CD14-positive monocyte (primary cell): Measurements from ENCODE around the gene RARB. TPM values are rescaled to one million over a fixed set of nuclear protein-coding genes. Genes with fewer than 3 reads are reported as not detected.

ENCODE experiments used
- DNase-seq, 3 donors: peaks; one replicate each; pipeline ENCODE4 v3.0.0-alpha.2; 2011 to 2022
- H2AFZ ChIP-seq: 2 replicates; pipeline ENCODE4 v1.6.0; 2012; ENCODE audit warnings: mild to moderate bottlenecking, low read depth, low read length, inconsistent platforms; ENCODE audit not compliant: insufficient read depth, poor library complexity, severe bottlenecking
- H3K27ac ChIP-seq, 2 donors: 1 replicate in 1 of 2; 2 replicates in 1 of 2; pipeline ENCODE4 v1.5.1; 2012 to 2013; ENCODE audit warnings: low read length in 2 of 2, control low read depth in 1 of 2, inconsistent platforms in 1 of 2, low read depth in 1 of 2, mild to moderate bottlenecking in 1 of 2
- H3K27me3 ChIP-seq, 2 donors: one replicate each; pipeline versions ENCODE4 v1.6.0 to v1.6.1; 2011 to 2013; ENCODE audit warnings: low read length in 2 of 2; ENCODE audit not compliant: control insufficient read depth in 2 of 2, insufficient read depth in 2 of 2
- H3K36me3 ChIP-seq, 2 donors: replicated peaks in 1 of 2; 1 replicate in 1 of 2; 2 replicates in 1 of 2; pipeline versions ENCODE4 v1.5.1 to v1.6.1; 2012 to 2013; ENCODE audit warnings: low read length in 2 of 2, control low read depth in 1 of 2, inconsistent platforms in 1 of 2, mild to moderate bottlenecking in 1 of 2; ENCODE audit not compliant: insufficient read depth in 2 of 2, control insufficient read depth in 1 of 2
- H3K4me1 ChIP-seq, 2 donors: 1 replicate in 1 of 2; 2 replicates in 1 of 2; pipeline versions ENCODE4 v1.5.1 to v1.6.1; 2012 to 2013; ENCODE audit warnings: low read length in 2 of 2, control low read depth in 1 of 2, inconsistent platforms in 1 of 2, mild to moderate bottlenecking in 1 of 2, moderate library complexity in 1 of 2; ENCODE audit not compliant: insufficient read depth in 2 of 2, control insufficient read depth in 1 of 2
- H3K4me2 ChIP-seq: replicated peaks from 2 replicates; pipeline ENCODE3; 2012; ENCODE audit warnings: low read length, moderate library complexity, mild to moderate bottlenecking; ENCODE audit not compliant: poor library complexity, severe bottlenecking; ENCODE audit errors: extremely low read depth
- H3K4me3 ChIP-seq, 3 experiments: fragments of 200-600 bp in 1 of 3; sonication (generic) in 1 of 3; replicated peaks in 1 of 3; 1 replicate in 2 of 3; 2 replicates in 1 of 3; pipeline ENCODE4 v1.5.1; 2011 to 2013; ENCODE audit warnings: low read length in 3 of 3, mild to moderate bottlenecking in 3 of 3, control low read depth in 2 of 3, low read depth in 2 of 3, inconsistent platforms in 1 of 3, moderate library complexity in 1 of 3
- H3K79me2 ChIP-seq: 2 replicates; pipeline ENCODE4 v1.6.0; 2012; ENCODE audit warnings: mild to moderate bottlenecking, control low read depth, inconsistent platforms, low read length, moderate library complexity; ENCODE audit not compliant: insufficient read depth
- H3K9ac ChIP-seq: 2 replicates; pipeline ENCODE4 v1.6.0; 2017; ENCODE audit warnings: low read length, mild to moderate bottlenecking; ENCODE audit not compliant: insufficient read depth, poor library complexity, severe bottlenecking
- H3K9me3 ChIP-seq, 2 donors: replicated peaks in 1 of 2; 1 replicate in 1 of 2; 2 replicates in 1 of 2; pipeline versions ENCODE4 v1.5.1 to v1.6.1; 2012 to 2013; ENCODE audit warnings: low read length in 2 of 2, control low read depth in 1 of 2; ENCODE audit not compliant: control insufficient read depth in 1 of 2, insufficient read depth in 1 of 2
- H4K20me1 ChIP-seq: 2 replicates; pipeline ENCODE4 v1.6.0; 2012; ENCODE audit warnings: mild to moderate bottlenecking, low read length, control low read depth, moderate library complexity; ENCODE audit not compliant: insufficient read depth
- H3K27ac Mint-ChIP-seq, 7 donors: one replicate each; pipeline ENCODE4 v1.8.0; 2020; ENCODE audit warnings: mild to moderate bottlenecking in 7 of 7, mixed read lengths in 7 of 7, moderate library complexity in 6 of 7, inconsistent platforms in 2 of 7
- H3K27me3 Mint-ChIP-seq, 3 donors: one replicate each; pipeline ENCODE4 v1.8.0; 2021 to 2022; ENCODE audit warnings: low read depth in 3 of 3, mild to moderate bottlenecking in 3 of 3, mixed read lengths in 3 of 3, moderate library complexity in 3 of 3, inconsistent platforms in 1 of 3
- H3K36me3 Mint-ChIP-seq, 2 donors: one replicate each; pipeline ENCODE4 v1.8.0; 2020; ENCODE audit warnings: mixed read lengths in 2 of 2, inconsistent platforms in 1 of 2, mild to moderate bottlenecking in 1 of 2
- H3K4me1 Mint-ChIP-seq: one replicate; pipeline ENCODE4 v1.8.0; 2020; ENCODE audit warnings: mild to moderate bottlenecking, mixed read lengths
- H3K4me3 Mint-ChIP-seq, 2 donors: one replicate each; pipeline ENCODE4 v1.8.0; 2020; ENCODE audit warnings: mild to moderate bottlenecking in 2 of 2, mixed read lengths in 2 of 2, moderate library complexity in 1 of 2
- H3K9me3 Mint-ChIP-seq, 7 donors: one replicate each; pipeline ENCODE4 v1.8.0; 2020 to 2022; ENCODE audit warnings: mixed read lengths in 7 of 7, mild to moderate bottlenecking in 6 of 7, moderate library complexity in 6 of 7, inconsistent platforms in 2 of 7
- CTCF ChIP-seq: fragments of 200-600 bp; IDR thresholded peaks from one replicate; pipeline ENCODE4 v1.8.0; 2022; ENCODE audit warnings: antibody characterized with exemption, mild to moderate bottlenecking
- WGBS: methylation state at CpG from one replicate; pipeline ENCODE4 v1.1.5; 2013; ENCODE audit warnings: missing lambda C conversion rate; ENCODE audit not compliant: insufficient coverage; 5-methylcytosine and 5-hydroxymethylcytosine counted together
- intact Hi-C, 2 donors: fragments of 100-400 bp; cut with micrococcal nuclease; formaldehyde crosslinking; loops; one replicate each; pipeline versions ENCODE4 v1.15.0 to v1.15.1; 2023
- polyA plus RNA-seq, 3 donors: library from polyadenylated mRNA; depleted of rRNA in 1 of 3; unstranded in 2 of 3; stranded (reverse) in 1 of 3; fragments of 300-500 nt in 2 of 3; fragments of >200 nt in 1 of 3; fragmentation: Illumina TruSeq in 2 of 3; gene quantifications; 1 replicate in 2 of 3; 2 replicates in 1 of 3; pipeline ENCODE4 v1.2.3, GENCODE V29; 2012 to 2021

Gene RARB
- polyA plus RNA-seq, 3 donors: not detected

DNA sequence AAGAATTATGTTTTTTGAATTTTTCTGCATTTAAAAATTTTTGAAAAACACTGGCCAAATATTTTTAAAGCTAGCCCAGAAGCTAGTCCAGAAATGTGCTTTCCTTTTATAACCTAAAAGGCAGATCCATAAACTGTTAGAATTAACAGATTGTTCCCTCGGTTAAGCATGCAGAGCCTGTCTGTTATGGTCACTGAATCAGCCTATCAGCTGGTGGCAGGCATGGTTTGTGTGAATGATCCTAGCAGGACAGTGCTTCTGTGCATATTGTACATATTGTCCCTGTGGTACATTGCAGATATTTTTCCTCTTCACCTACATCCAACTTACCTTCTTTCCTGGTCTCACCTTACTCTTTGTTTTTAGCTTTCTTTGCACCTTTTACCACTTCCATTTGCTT is 53.3 kb downstream of the RARB start:
- no peaks in the 10 kb centered on the region for H3K9me3 ChIP-seq
- H3K4me2 ChIP-seq: no peak overlapping the region
- intact Hi-C loops: no loop called here
- no peak overlapping the region for H3K4me3 Mint-ChIP-seq
- H3K9ac ChIP-seq: no peak overlapping the region
- H3K9me3 Mint-ChIP-seq: peaks cover 0 to 3% (median 0%) of the 10 kb centered on the region in 7 donors
- no peaks in the 10 kb centered on the region for H3K27me3 ChIP-seq
- no peak overlapping the region for H3K4me3 ChIP-seq
- H2AFZ ChIP-seq: no peak overlapping the region
- no peaks in the 10 kb centered on the region for H3K36me3 ChIP-seq
- no peak for TF ChIP-seq CTCF
- no peaks in the 10 kb centered on the region for H3K36me3 Mint-ChIP-seq
- no peak overlapping the region for H3K27ac Mint-ChIP-seq
- no peak for DNase-seq
- H3K4me1 Mint-ChIP-seq: no peaks in the 10 kb centered on the region
- H3K27ac ChIP-seq: no peak overlapping the region
- H4K20me1 ChIP-seq: no peaks in the 10 kb centered on the region
- WGBS: no CpG with 5 or more reads among the region's 1 CpG
- no peaks in the 10 kb centered on the region for H3K79me2 ChIP-seq
- peaks cover 0 to 4% (median 0%) of the 10 kb centered on the region in 3 donors for H3K27me3 Mint-ChIP-seq
- no peaks in the 10 kb centered on the region for H3K4me1 ChIP-seq

DNA sequence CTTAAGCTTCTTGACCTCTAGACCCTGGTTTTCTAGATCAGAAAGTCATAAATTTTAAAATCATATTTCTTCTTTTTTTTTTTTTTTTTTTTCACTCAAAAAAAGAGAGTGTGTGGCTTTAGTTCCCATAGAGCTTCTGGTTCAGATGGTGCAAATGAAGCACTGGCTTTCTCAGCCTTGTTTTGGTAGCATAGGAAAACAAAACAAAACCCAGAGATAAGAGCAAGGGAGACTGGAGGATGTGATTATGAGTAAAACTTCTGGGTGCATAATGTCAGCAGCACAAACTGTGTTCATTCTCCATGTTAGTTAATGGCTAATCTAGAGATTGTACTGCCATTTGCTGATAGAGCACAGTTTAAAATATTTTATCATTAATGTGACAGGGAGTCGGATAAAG is 55.4 kb downstream of the RARB start:
- no peak overlapping the region for H3K27ac ChIP-seq
- no peaks in the 10 kb centered on the region for H3K4me1 ChIP-seq
- no peak for DNase-seq
- no peaks in the 10 kb centered on the region for H4K20me1 ChIP-seq
- no peaks in the 10 kb centered on the region for H3K36me3 Mint-ChIP-seq
- no peak overlapping the region for H3K4me2 ChIP-seq
- H2AFZ ChIP-seq: no peak overlapping the region
- no peaks in the 10 kb centered on the region for H3K4me1 Mint-ChIP-seq
- H3K27me3 ChIP-seq: no peaks in the 10 kb centered on the region
- no peak overlapping the region for H3K9ac ChIP-seq
- no peak overlapping the region for H3K4me3 Mint-ChIP-seq
- H3K27me3 Mint-ChIP-seq: peaks cover 0 to 2% (median 0%) of the 10 kb centered on the region in 3 donors
- H3K4me3 ChIP-seq: no peak overlapping the region
- intact Hi-C loops: no loop called here
- no peaks in the 10 kb centered on the region for H3K36me3 ChIP-seq
- no CpG with 5 or more reads among the region's 1 CpG for WGBS
- TF ChIP-seq CTCF: no peak
- no peaks in the 10 kb centered on the region for H3K9me3 ChIP-seq
- H3K9me3 Mint-ChIP-seq: peaks cover 0 to 4% (median 0%) of the 10 kb centered on the region in 7 donors
- no peaks in the 10 kb centered on the region for H3K79me2 ChIP-seq
- no peak overlapping the region for H3K27ac Mint-ChIP-seq
